Measurements from ENCODE around the gene ADGRB2.

- TF ChIP-seq REST (tag by site-specific recombination; IDR thresholded peaks at IDR 0.05) (no peak), ZNF629 (tag by site-specific recombination; IDR thresholded peaks at IDR 0.05) (no peak), ZNF280D (tag by site-specific recombination; IDR thresholded peaks at IDR 0.05) (no peak), CTCF (tag by site-specific recombination; IDR thresholded peaks at IDR 0.05) (no peak), ZNF423 (tag by site-specific recombination; IDR thresholded peaks at IDR 0.05) (no peak), ZNF18 (tag by site-specific recombination; IDR thresholded peaks at IDR 0.05) (no peak), MEIS1 (CRISPR knock-in tag; IDR thresholded peaks at IDR 0.05; ENCODE audit: borderline replicate concordance) (no peak), ZBTB11 (tag by site-specific recombination; conservative IDR thresholded peaks at IDR 0.05; ENCODE audit: low read depth) (no peak)
Measured at GRCh38 chr1:31758823-31759222, 5.3 kb downstream of the ADGRB2 start.
